Measurements from ENCODE around the gene TGFB3.

Gene TGFB3

DNA sequence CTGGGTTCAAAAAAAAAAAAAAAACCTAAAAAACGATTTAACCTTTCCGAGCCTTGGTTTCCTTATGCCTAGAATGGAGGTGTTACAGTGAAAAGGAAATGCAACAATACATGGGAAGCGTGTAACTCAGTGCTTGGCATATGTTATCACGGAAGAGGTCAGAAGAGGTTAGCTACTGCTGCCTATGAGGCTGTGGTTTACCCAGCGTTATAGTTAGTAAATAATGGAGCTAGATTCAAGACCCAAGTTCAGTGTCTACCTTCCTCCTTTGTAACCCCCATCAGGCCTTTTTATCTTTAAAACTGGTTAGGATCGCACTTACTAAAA lies 4.6 kb upstream of the TGFB3 start:
- FAIRE-seq: no peak

GRCh38 chr14:75985618-75986438 lies 4.0 kb upstream of the TGFB3 start, which contains the start of gene IFT43:
Gene IFT43 (plus strand): TSS chr14:75985763. CDS start chr14:75985787, 24 bp downstream.
- no peak for FAIRE-seq

- FAIRE-seq: no peak
Measured at GRCh38 chr14:75984674-75985073, 2.9 kb upstream of the TGFB3 start.

- no peak for FAIRE-seq
Measured at GRCh38 chr14:75983019-75983358, 1.2 kb upstream of the TGFB3 start.

GRCh38 chr14:75982266-75983018 lies 647 bp upstream of the TGFB3 start:
- FAIRE-seq: no peak

DNA sequence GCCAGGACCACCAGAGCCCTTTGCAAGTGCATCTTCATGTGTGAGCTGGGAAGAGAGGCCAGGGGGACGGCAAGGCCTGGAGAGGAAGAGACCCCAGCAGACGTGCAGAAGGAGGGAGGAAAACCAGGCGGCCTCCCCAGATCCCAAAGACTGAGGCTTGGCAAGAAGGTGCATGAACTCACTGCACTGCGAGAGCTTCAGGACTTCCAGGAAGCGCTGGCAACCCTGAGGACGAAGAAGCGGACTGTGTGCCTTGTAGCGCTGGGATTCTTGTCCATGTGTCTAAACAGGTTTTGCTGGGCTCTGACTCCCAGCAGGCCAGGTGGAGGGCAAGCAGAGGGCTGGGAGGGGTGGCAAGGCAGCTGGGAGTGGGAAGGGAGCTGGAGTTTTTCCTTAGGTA lies 939 bp downstream of the TGFB3 start:
- FAIRE-seq: no peak

DNA sequence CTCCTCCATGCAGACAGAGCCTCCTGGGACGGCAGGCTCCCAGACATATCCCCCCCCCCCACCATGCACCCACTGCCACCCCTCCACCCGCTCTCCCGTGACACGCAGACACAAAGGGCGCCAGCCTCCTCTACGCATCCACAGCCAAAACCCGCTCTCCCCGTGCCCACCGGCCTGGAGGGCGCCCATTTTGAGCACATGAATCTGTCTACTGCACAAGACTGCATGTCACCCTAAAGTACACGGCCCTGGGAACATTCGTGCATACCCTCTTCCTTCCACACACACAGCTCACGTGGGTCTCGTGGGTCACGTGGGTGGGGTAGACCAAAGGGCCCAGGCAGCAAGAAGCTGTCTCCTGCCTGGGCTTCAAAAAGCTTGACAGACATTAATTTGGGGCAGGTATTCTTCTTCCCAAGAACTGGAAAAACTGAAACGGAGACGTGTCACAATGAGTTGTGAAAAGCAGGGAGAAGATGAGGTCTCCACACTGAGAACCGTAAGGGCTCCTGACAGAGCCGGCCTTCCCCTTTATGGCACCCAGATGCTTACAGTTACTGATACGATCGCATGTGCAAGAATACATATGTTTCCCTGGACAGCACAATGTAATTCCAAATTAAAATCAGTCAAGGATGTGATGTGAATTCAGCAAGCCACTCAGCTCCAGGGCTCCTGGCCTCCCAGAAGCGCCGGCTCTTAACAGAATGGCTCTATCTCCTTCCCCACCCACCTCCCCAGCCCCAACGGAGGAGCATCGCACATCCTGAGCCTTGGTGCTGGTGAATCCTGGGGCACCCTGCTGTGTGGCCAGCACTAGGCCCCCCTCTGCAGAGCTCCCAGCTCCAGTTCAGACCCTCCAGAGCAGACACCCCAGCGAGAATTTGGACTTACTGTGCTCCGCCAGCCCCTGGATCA lies 1.9 kb downstream of the TGFB3 start:
- FAIRE-seq: no peak

- no peak for FAIRE-seq
Measured at GRCh38 chr14:75979071-75979571, 2.7 kb downstream of the TGFB3 start.

DNA sequence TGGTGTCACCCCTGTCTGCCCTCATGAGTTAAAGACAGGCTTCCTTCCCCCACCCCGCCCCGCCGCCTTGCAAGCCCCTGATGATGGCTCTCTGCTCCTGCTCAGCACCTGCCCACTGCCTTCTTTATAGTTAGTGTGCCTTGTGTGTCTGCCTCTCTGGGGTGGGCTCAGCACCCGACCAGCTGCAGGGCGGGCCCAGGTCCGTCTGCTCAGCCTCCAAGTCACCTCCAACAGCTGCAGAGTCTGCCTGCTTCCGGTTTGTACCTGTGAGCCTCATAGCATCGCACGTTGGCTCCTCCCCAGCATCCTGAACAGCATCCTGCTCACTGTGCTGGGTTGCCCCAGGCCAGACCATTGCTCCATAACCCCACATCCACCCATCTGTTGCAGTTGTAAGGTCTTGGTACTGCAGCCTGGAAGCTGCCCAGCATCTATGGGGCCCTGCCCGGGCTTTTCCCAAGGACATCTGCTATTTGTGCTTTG lies 3.5 kb downstream of the TGFB3 start:
- no peak for FAIRE-seq

DNA sequence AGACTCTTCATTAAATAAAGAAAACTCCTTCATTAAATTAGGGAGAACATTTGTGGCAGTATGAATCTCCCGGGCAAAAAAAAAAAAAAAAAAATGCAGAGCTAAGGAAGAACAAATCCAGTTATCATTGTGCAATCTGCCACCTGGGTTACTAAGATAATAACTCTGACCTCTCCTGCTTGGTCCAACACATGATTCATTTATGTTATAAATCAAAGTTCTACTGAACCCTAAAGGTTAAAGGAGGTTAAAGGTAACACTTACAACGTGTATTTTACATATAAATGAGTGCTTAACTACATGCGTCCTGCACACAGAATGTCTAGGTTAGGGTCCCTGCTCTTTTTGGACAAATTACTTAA lies 4.2 kb downstream of the TGFB3 start:
- no peak for FAIRE-seq

DNA sequence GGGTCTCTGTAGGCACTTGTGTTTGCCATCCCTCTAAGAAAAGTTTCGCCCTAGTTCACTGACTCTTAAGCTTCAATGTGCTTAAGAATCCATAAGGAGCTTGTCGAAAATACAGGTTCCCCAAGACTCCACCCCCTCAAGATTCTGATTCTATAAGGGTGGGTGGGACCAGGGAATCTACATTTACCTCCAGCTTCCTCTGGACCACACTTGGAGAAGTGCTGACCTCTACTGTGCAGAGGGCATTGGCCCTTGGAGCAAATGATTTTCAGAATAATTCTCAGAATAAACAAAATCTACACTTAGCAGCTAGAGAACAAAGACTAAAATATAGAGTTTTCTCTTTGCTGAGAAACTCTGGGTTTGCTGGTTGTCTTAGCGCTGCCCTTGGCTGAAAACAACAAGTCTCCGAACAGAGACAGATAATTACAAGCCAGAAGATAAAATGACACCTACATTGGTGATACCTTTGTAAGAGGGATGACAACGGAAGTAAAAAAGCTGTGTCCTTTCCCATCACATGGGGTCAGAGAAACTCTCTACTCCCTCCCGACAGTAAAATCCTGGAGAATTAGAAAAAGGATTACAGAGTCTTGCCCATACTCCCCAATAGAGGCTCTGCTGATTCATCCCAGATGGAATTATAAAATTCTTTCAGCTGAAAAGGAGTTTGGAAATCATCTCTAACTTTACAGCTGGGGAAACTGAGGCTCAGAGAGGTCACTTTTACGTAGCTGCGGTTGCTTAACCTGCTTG lies 4.8 kb downstream of the TGFB3 start:
- no peak for FAIRE-seq

DNA sequence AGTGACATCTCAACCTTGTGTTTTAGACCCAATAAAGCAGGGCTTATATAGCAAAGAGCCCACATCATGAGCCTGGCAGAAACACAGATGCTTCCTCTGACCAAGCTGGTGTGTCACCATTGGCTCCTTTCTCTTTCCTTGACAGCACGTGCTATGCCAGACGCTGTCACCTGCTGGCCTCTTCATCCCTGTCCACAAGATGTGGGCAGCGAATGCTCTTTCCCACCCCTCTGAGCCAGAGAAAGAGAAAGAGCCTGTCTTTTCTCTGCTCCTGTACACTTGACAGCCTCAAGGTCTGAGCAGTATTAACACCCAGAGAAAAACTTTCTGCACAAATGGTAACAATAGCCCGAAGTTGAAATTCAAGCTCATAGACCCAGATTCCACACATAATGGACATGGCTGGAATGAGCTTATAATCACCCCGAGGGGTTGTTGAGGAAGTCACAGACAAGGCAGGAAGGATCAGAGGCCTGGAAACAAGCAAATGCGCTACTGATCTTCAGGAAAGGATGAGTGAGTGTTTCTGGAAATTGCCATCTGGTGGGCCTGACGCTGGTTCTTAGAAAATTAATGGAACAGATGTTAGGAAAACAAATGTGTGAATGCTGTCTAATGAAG lies 8.9 kb downstream of the TGFB3 start:
- peak; percentile 73 for FAIRE-seq

DNA sequence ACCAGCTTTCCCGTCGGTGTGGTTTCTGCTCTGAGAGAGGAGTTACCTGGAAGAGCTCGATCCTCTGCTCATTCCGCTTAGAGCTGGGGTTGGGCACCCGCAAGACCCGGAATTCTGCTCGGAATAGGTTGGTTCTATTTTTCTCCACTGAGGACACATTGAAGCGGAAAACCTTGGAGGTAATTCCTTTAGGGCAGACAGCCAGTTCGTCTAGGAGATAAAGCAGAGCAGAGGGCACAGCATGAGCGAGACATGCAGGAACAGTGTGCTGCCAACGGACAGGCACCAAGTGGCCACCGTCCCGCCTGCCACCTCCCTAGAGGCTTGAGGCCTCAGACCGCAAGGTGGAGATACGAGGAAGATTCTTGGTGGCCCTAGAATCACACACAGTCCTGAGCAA lies 10.3 kb downstream of the TGFB3 start:
- no peak for FAIRE-seq

GRCh38 chr14:75970989-75971388 lies 10.8 kb downstream of the TGFB3 start:
- no peak for FAIRE-seq

DNA sequence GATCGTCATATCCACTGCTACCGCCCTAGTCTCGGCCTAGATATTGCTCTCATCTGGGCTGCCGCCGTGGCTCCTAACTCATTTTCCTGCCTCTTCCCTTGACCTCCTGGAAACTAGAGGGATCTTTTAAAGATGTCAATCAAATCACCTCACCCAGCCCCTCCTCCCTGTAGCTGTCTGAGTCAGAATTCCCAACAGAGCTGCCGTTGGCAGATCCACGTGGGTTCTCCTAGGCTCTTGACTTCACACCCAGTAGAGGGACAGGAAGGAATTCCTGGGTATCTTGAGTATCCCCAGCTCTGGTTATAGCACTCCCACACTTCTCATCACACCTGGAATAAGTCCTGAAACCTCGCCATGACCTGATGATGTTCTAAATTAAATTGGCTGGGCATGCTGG lies 11.9 kb downstream of the TGFB3 start:
- FAIRE-seq: no peak

DNA sequence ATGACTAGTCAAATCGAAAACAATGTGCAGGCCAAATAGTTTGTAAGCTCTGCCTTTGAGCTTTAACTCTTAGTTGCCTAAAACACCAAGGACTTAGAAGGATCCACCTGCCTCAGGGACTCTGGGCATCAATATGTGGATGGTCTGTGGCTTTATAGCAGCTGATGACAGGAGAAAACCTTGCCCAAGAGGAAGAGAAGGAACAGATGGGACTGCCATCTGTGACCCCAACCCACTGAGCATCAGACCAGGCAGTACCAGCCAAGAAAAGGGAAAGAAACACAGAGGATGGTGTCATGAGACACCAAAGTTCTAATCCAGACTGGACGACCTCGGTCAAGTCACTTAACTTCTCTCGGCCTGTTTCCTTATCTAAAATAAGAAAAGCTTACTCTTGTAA lies 12.7 kb downstream of the TGFB3 start:
- FAIRE-seq: no peak

DNA sequence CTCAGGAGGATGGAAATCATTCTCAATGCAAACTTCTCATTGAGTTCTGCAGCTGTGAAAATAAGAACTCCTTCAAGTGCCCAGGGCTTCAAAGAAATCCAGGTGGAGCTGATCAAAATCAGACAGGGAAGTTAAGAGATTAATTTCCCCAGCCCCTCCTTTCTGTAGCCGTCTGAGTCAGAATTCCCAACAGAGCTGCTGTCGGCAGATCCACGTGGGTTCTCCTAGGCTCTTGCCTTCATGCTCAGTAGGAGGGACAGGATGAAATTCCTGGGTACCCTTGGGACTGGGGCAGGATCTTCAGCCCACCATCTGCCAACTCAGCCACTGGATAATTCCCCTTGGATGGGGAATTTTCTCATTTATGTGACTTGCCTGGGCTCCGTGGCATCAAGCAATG lies 13.3 kb downstream of the TGFB3 start:
- FAIRE-seq: no peak

DNA sequence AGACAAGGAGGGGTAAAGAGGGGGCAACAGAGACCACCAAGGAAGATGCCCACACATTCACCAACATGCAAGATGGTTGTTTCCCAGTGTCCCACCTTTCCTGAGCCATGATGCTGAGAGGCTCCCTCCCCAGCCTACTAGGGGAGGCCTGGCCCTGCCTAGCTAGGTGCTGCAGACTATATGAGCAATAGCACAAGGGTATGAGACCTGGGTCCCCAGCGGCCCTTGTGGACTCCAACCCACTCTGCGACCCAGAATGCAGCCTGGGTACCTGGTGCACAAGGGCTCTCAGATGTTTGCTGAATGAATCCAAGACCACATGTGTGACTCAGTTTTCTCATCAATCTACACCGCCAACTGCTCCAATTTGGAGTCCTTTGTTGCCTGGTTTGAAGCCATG lies 13.9 kb downstream of the TGFB3 start:
- FAIRE-seq: no peak

GRCh38 chr14:75961662-75962061 lies 20.1 kb downstream of the TGFB3 start:
- FAIRE-seq: no peak

- no peak for FAIRE-seq
Measured at GRCh38 chr14:75960231-75960630, 21.6 kb downstream of the TGFB3 start.

GRCh38 chr14:75959031-75959430 lies 22.8 kb downstream of the TGFB3 start:
- no peak for FAIRE-seq

- FAIRE-seq: no peak
Measured at GRCh38 chr14:75952489-75952888, 29.3 kb downstream of the TGFB3 start.

All from islet of Langerhans (tissue), 1 donor.